ENCODE results near the gene CRACR2B.
A peak's percentile ranks its signal among the peaks of the same experiment; 100 is the strongest.

Gene CRACR2B

GRCh38 chr11:862696-863022, 34.9 kb downstream of the CRACR2B start:
- no peak overlapping the region for H3K27ac ChIP-seq (replicated peaks)
- no peak for DNase-seq (ENCODE audit: low read depth in 1 of 2, low spot score in 1 of 2)
- no peak overlapping the region for H3K4me3 ChIP-seq (replicated peaks; ENCODE audit: insufficient read depth, low read length)
- peaks cover 2% of the 10 kb centered on the region for H3K27me3 ChIP-seq (ENCODE audit: insufficient read depth, poor library complexity, severe bottlenecking)
- TF ChIP-seq CTCF (IDR thresholded peaks at IDR 0.05; ENCODE audit: insufficient read depth, low read length) (no peak), GABPA (IDR thresholded peaks at IDR 0.05; ENCODE audit: low read depth) (no peak), REST (IDR thresholded peaks at IDR 0.05; ENCODE audit: insufficient replicate concordance, low read depth) (no peak), POLR2AphosphoS5 (IDR thresholded peaks at IDR 0.05; ENCODE audit: low read depth) (no peak; the same call in 1 of the 2 replicates)

- TF ChIP-seq CTCF (IDR thresholded peaks at IDR 0.05; ENCODE audit: insufficient read depth, low read length) = no peak
- no peak for TF ChIP-seq POLR2AphosphoS5 (IDR thresholded peaks at IDR 0.05; ENCODE audit: low read depth)
- TF ChIP-seq REST (IDR thresholded peaks at IDR 0.05; ENCODE audit: insufficient replicate concordance, low read depth) = no peak
- no peak for TF ChIP-seq GABPA (IDR thresholded peaks at IDR 0.05; ENCODE audit: low read depth)
- no peak for TF ChIP-seq SPI1 (IDR thresholded peaks at IDR 0.05; ENCODE audit: borderline replicate concordance, low read depth)
- H3K27me3 ChIP-seq (ENCODE audit: insufficient read depth, poor library complexity, severe bottlenecking) = peaks cover 2% of the 10 kb centered on the region
- no peak overlapping the region for H3K4me3 ChIP-seq (replicated peaks; ENCODE audit: insufficient read depth, low read length)
- DNase-seq (ENCODE audit: low read depth in 1 of 2, low spot score in 1 of 2) = no peak
- H3K27ac ChIP-seq (replicated peaks) = no peak overlapping the region
Observed at GRCh38 chr11:863023-863909, 35.5 kb downstream of the CRACR2B start.

- H3K27ac ChIP-seq (replicated peaks) = no peak overlapping the region
- H3K27me3 ChIP-seq (ENCODE audit: insufficient read depth, poor library complexity, severe bottlenecking) = peaks cover 2% of the 10 kb centered on the region
- TF ChIP-seq POLR2AphosphoS5 (IDR thresholded peaks at IDR 0.05; ENCODE audit: low read depth) (0 out of 2 replicates have a peak, but pooled peaks have one; percentile 14), GABPA (IDR thresholded peaks at IDR 0.05; ENCODE audit: low read depth) (no peak), REST (IDR thresholded peaks at IDR 0.05; ENCODE audit: insufficient replicate concordance, low read depth) (no peak), CTCF (IDR thresholded peaks at IDR 0.05; ENCODE audit: insufficient read depth, low read length) (no peak), SPI1 (IDR thresholded peaks at IDR 0.05; ENCODE audit: borderline replicate concordance, low read depth) (no peak)
- no peak overlapping the region for H3K4me3 ChIP-seq (replicated peaks; ENCODE audit: insufficient read depth, low read length)
- no peak for DNase-seq (ENCODE audit: low read depth in 1 of 2, low spot score in 1 of 2)
Observed at GRCh38 chr11:863910-864827, 36.5 kb downstream of the CRACR2B start.
